GM13976 (cell line): ENCODE measurements around the gene PLXNA2.

ENCODE experiments used
- DNase-seq: peaks from one replicate; pipeline ENCODE4 v3.0.0; 2012; ENCODE audit warnings: low spot score
- in situ Hi-C: fragments of 300-500 bp; cut with MboI; formaldehyde crosslinking; loops from one replicate; pipeline ENCODE4 v1.12.0; 2022; ENCODE audit warnings: low sequenced_read_pairs, mixed read lengths, inconsistent platforms; ENCODE audit not compliant: unreplicated experiment
- TF ChIP-seq, protein P1 (sequence below): IDR thresholded peaks from 2 replicates; pipeline ENCODE4 v1.5.1; 2012; ENCODE audit warnings: borderline replicate concordance, mild to moderate bottlenecking; ENCODE audit not compliant: insufficient read depth; ENCODE audit errors: extremely low read depth, missing control alignments, control extremely low read depth

PLXNA2 gene

DNA sequence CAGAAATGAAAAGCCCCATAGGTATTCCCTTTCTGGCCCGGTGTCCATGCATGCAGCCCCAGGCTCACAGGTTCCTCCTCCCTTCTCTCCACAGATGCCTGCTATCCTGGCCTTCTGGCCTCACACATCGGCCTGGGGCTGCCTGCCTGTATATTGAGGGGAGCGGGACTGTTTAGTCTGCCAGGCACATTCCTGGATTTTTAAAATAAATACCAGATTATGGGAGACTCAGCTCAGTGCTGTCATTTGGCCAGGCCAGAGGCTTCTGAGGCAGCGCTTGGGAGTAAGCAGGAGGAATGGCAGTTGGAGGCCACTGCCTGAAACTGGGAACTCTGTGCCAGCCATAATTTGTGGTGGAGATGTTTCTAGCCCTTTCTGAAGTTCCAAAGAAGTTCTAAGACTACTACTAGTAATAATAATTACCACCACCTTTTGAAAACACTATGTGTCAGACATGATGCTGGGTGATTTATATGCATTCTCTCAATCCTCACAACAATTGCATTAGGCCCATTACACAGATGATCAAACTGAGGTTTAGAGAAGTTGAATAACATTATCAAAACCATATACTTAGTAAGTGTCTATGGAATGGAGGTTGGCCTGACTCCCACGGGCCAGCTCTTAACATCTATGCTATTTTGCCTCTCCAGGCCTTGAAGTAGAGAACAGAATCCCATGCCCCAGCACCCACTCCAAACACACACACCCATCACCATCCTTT lies 107.6 kb downstream of the PLXNA2 start:
- TF ChIP-seq, protein P1, sequence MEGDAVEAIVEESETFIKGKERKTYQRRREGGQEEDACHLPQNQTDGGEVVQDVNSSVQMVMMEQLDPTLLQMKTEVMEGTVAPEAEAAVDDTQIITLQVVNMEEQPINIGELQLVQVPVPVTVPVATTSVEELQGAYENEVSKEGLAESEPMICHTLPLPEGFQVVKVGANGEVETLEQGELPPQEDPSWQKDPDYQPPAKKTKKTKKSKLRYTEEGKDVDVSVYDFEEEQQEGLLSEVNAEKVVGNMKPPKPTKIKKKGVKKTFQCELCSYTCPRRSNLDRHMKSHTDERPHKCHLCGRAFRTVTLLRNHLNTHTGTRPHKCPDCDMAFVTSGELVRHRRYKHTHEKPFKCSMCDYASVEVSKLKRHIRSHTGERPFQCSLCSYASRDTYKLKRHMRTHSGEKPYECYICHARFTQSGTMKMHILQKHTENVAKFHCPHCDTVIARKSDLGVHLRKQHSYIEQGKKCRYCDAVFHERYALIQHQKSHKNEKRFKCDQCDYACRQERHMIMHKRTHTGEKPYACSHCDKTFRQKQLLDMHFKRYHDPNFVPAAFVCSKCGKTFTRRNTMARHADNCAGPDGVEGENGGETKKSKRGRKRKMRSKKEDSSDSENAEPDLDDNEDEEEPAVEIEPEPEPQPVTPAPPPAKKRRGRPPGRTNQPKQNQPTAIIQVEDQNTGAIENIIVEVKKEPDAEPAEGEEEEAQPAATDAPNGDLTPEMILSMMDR, result no peak
- in situ Hi-C loops, result loop anchor here (10.0 kb wide), 1 partner anchor 108 kb away; the partner anchor contains the start of gene PLXNA2
- DNase-seq, result no peak

DNA sequence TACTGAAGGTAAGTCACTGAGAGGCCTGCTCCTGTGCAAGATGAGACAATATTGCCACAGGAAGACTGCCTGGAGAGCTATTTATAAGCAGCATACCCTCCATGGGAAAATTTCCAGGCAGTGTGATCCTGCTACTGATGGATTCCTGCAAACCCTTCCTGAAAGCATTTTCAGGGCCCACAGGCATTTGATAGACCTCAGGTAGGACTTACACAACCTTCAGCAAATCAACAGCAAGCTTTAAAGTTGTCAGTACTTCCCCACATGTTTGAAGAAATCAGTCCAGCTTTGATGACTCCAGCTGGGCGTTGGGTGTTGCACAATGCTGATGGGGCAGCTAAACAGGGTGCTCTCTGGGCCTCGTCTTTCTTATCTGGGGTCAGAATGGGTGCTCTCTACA lies 108.8 kb downstream of the PLXNA2 start:
- TF ChIP-seq, protein P1, result no peak
- in situ Hi-C loops, result loop anchor here (10.0 kb wide), 1 partner anchor 109 kb away; the partner anchor contains the start of gene PLXNA2
- DNase-seq, result no peak

DNA sequence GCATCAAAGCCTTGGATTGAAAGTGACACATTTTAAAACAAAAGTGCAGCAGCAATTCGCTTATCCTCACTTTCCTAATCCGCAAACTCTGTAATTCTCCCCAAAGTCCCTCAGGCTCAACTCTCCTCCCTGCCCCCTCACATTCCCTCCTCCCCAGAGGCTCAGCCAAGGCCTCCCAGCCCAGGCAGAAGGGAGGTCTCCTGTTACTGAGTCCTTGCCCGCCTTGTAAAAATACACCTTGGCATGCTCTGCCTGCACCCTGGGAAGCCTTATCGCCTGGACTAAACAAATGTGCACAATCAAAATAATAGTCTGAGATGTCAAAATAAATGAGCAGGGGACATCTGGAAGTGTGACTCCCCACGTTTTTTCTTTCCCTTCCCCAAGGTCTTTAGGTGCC lies 109.7 kb downstream of the PLXNA2 start:
- in situ Hi-C loops, result loop anchor here (10.0 kb wide), 1 partner anchor 110 kb away; the partner anchor contains the start of gene PLXNA2
- no peak for DNase-seq
- TF ChIP-seq, protein P1, result no peak

DNA sequence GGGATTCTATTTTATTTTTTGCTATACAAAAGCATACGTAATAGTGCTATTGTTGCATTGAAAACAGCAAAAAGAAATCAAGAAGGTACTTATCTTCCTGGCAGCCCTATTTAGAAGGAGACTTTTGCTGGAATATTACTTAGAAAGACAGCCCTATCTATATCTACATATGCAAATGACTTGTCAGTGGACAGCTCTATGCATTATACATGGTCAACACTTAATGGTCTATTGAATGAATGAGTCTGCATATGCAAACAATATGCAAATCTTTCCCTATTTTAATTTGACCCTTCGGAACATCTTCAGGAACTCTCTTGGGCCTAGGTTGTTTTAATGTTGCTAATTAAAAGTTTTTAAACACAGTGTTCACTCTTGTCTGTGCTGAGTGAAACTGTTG lies 110.8 kb downstream of the PLXNA2 start:
- TF ChIP-seq, protein P1, result no peak
- in situ Hi-C loops, result loop anchor here (10.0 kb wide), 1 partner anchor 111 kb away; the partner anchor contains the start of gene PLXNA2
- no peak for DNase-seq

DNA sequence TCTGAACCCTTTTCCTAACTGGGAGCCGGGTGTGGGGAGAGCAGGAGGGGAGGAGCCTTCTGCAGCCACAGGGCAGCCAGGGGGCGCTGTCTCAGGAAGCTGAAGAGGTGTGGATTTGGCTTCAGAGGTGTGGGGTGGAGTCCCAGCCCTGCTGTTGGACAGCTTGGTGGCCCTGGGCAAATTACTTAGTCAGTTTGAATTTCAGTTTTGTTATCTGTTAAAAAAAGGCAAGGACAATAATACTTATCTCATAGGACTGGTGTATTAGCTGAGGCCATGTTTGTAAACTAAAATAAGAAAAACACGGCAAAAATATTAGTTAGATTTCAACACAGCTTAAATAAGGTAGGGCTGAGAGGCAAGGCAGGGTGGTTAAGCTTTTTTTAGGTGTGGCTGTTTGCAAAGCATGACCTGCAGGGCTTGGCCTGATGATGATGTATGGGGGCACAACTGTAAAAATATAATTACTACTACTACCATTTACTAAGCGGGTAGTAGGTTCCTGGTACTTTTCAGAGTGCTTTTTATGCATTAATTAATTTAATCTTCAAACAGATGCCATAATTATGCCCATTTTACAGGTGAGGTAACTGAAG lies 111.8 kb downstream of the PLXNA2 start:
- in situ Hi-C loops, result loop anchor here (10.0 kb wide), 1 partner anchor 112 kb away; the partner anchor contains the start of gene PLXNA2
- DNase-seq, result peak; percentile 82

DNA sequence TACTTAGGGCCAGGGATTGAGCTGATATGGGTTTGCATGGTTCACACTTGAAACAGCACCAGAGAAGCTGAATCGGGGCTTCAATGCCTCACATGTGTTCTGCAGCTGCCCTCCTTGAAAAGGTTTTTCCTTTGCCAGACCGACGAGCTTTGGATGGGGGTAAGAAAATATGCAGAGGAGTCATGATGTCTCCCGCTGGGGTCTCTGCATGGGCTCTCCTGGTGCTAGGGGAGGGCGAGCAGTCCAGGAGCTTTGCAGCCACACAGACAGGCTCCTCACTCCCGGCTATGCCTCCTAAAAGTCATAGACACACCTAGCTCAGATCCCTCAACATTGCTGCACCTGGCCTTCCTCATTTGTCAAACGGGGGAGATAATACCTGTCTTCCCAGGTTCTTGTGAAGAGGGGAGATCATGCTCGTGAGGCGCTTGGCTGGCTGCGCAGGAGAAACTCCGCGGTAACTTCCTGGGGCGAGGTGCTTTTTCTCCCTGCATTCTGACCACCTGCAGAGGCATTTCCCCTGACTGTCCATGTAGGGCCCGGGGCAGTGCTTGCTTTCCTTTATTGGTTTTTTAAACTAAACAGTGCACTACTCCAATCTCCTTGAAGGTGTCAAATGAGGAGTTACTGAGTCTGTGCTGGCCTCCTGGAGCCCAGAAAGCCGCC lies 112.4 kb downstream of the PLXNA2 start:
- TF ChIP-seq, protein P1, result no peak
- no peak for DNase-seq
- in situ Hi-C loops, result loop anchor here (10.0 kb wide), 1 partner anchor 113 kb away; the partner anchor contains the start of gene PLXNA2

More for the DNA sequence above, 111.8 kb downstream of the PLXNA2 start:
- TF ChIP-seq, protein P1, result peak; percentile 67
